Measurements from ENCODE around the gene PRDM15.

DNA sequence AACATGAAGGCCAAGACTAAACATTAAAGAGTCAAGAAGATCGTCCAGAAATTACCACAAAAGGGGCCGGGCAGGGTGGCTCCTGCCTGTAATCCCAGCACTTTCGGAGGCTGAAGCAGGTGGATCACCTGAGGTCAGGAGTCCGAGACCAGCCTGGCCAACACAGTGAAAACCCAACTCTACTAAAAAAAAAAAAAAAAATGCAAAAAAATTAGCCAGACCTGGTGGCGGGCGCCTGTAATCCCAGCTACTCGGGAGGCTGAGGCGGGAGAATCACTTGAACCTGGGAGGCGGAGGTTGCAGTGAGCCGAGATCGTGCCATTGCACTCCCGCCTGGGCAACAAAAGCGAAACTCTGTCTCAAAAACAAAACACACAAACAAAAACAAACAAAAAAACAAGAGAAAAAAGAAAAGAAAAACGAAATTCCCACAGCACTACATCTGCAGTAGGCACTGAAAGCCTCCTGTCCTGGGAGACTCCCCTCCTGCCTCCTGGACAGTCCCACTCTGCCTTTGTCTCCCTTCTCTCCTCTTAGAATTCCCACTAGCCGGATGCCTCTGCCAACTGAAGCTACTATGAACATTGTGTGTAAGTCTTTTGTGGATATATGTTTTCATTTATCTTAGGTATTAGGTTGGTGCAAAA, 94.6 kb downstream of the PRDM15 start:
- TF ChIP-seq, protein P1, sequence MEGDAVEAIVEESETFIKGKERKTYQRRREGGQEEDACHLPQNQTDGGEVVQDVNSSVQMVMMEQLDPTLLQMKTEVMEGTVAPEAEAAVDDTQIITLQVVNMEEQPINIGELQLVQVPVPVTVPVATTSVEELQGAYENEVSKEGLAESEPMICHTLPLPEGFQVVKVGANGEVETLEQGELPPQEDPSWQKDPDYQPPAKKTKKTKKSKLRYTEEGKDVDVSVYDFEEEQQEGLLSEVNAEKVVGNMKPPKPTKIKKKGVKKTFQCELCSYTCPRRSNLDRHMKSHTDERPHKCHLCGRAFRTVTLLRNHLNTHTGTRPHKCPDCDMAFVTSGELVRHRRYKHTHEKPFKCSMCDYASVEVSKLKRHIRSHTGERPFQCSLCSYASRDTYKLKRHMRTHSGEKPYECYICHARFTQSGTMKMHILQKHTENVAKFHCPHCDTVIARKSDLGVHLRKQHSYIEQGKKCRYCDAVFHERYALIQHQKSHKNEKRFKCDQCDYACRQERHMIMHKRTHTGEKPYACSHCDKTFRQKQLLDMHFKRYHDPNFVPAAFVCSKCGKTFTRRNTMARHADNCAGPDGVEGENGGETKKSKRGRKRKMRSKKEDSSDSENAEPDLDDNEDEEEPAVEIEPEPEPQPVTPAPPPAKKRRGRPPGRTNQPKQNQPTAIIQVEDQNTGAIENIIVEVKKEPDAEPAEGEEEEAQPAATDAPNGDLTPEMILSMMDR (IDR thresholded peaks at IDR 0.05), result no peak
- TF ChIP-seq POLR2A (IDR thresholded peaks at IDR 0.05) (no peak), POLR2AphosphoS5 (IDR thresholded peaks at IDR 0.05) (no peak)

Data from prostate gland (tissue), 2 donors.